HG02885 (cell line): ENCODE measurements around the gene RUFY2.
A peak's percentile ranks its signal among the peaks of the same experiment; 100 is the strongest.
"Not testable (repeated sequence)": the region's sequence is repeated elsewhere in the genome, so short reads cannot be mapped to it uniquely, and the experiment has no call there.

Experiments used
- ATAC-seq: cut with Tn5 transposase; IDR thresholded peaks from one replicate; pipeline ENCODE4 v1.9.1; 2021; ENCODE audit warnings: mild to moderate bottlenecking; ENCODE audit not compliant: unreplicated experiment, poor library complexity

Gene RUFY2

GRCh38 chr10:68330852-68331454, 76.1 kb downstream of the RUFY2 start:
- ATAC-seq: no peak

- ATAC-seq: no peak
Observed at GRCh38 chr10:68329506-68329861, 77.6 kb downstream of the RUFY2 start.

- ATAC-seq: no peak
Observed at GRCh38 chr10:68327889-68328786, 78.9 kb downstream of the RUFY2 start.

- ATAC-seq: not testable (repeated sequence)
Observed at GRCh38 chr10:68324396-68324795, 82.7 kb downstream of the RUFY2 start.

GRCh38 chr10:68318331-68319059, 88.6 kb downstream of the RUFY2 start:
- ATAC-seq: no peak

- ATAC-seq: no peak
Observed at GRCh38 chr10:68315582-68315981, 91.5 kb downstream of the RUFY2 start.

- ATAC-seq: not testable (repeated sequence)
Observed at GRCh38 chr10:68314930-68315329, 92.1 kb downstream of the RUFY2 start.

GRCh38 chr10:68310531-68310930, 96.5 kb downstream of the RUFY2 start:
- no peak for ATAC-seq

- ATAC-seq: no peak
Observed at GRCh38 chr10:68305854-68306253, 101.2 kb downstream of the RUFY2 start.

GRCh38 chr10:68303849-68304412, 103.1 kb downstream of the RUFY2 start:
- ATAC-seq: no peak

GRCh38 chr10:68302871-68303270, 104.2 kb downstream of the RUFY2 start:
- no peak for ATAC-seq

- ATAC-seq: peak; percentile 22
Observed at GRCh38 chr10:68302503-68302823, 104.6 kb downstream of the RUFY2 start.

- peak; percentile 74 for ATAC-seq
Observed at GRCh38 chr10:68301790-68302502, 105.1 kb downstream of the RUFY2 start.

- no peak for ATAC-seq
Observed at GRCh38 chr10:68301301-68301700, 105.8 kb downstream of the RUFY2 start.

- no peak for ATAC-seq
Observed at GRCh38 chr10:68296843-68297663, 110.0 kb downstream of the RUFY2 start.
